SU-DHL-6 (cell line): ENCODE measurements around the gene TMEM119.

Experiments used
- H2AFZ ChIP-seq: fragments of 200-600 bp; sonication (generic); 2 replicates; pipeline ENCODE4 v1.6.1; 2014; ENCODE audit warnings: low read depth, mild to moderate bottlenecking, moderate library complexity, mixed read lengths, antibody characterized with exemption, low read length; ENCODE audit not compliant: severe bottlenecking
- H3F3A ChIP-seq: fragments of 200-600 bp; shearing (Covaris generic); 2 replicates; pipeline ENCODE4 v1.6.0; 2016; ENCODE audit warnings: antibody characterized with exemption, mild to moderate bottlenecking; ENCODE audit not compliant: insufficient read depth
- H3K27ac ChIP-seq: fragments of 200-600 bp; sonication (generic); 2 replicates; pipeline ENCODE4 v1.5.1; 2016; ENCODE audit warnings: low read depth, mild to moderate bottlenecking, low read length, moderate library complexity, mixed read lengths
- H3K27me3 ChIP-seq: fragments of 200-600 bp; sonication (generic), shearing (Covaris generic); 2 replicates; pipeline ENCODE4 v1.6.0; 2014; ENCODE audit warnings: mild to moderate bottlenecking, low read length
- H3K36me3 ChIP-seq: fragments of 200-600 bp; sonication (generic); 2 replicates; pipeline ENCODE4 v1.6.1; 2014; ENCODE audit warnings: mild to moderate bottlenecking, low read length, mixed read lengths
- H3K4me2 ChIP-seq: fragments of 300-600, 200-600 bp; shearing (Covaris generic), sonication (generic); 2 replicates; pipeline ENCODE4 v1.6.0; 2014; ENCODE audit warnings: low read length, low read depth, mild to moderate bottlenecking; ENCODE audit not compliant: poor library complexity, severe bottlenecking
- H3K4me3 ChIP-seq: fragments of 200-600 bp; sonication (generic); 2 replicates; pipeline ENCODE4 v1.5.1; 2014; ENCODE audit warnings: antibody characterized with exemption, low read length, mild to moderate bottlenecking, mixed read lengths; ENCODE audit not compliant: insufficient read depth, poor library complexity, severe bottlenecking
- H3K79me2 ChIP-seq: fragments of 200-600 bp; sonication (generic); 2 replicates; pipeline ENCODE4 v1.6.1; 2014; ENCODE audit warnings: mild to moderate bottlenecking, low read length, moderate library complexity; ENCODE audit not compliant: insufficient read depth
- H3K9ac ChIP-seq: fragments of 200-600 bp; sonication (generic); 2 replicates; pipeline ENCODE4 v1.7.0; 2014; ENCODE audit warnings: mild to moderate bottlenecking, low read length
- H3K9me2 ChIP-seq: fragments of 200-600 bp; sonication (generic); replicated peaks from 2 replicates; pipeline ENCODE4 v1.6.1; 2014; ENCODE audit warnings: low read length; ENCODE audit not compliant: insufficient read depth
- H3K9me3 ChIP-seq: fragments of 200-600 bp; sonication (generic); 2 replicates; pipeline ENCODE4 v1.6.1; 2014; ENCODE audit warnings: low read length, mixed read lengths; ENCODE audit not compliant: insufficient read depth
- H4K20me1 ChIP-seq: fragments of 200-600 bp; sonication (generic); 2 replicates; pipeline ENCODE4 v1.6.1; 2014; ENCODE audit warnings: low read depth, mild to moderate bottlenecking, antibody characterized with exemption, low read length, moderate library complexity, mixed read lengths
- EZH2phosphoT487 ChIP-seq: fragments of 200-600 bp; sonication (generic), shearing (Covaris generic); conservative IDR thresholded peaks from 2 replicates; pipeline ENCODE4 v1.6.1; 2018; ENCODE audit warnings: mild to moderate bottlenecking, antibody characterized with exemption, low read length, moderate library complexity, mixed read lengths
- TF ChIP-seq, protein P1 (sequence below): fragments of 200-600 bp; sonication (generic); IDR thresholded peaks from one replicate; pipeline ENCODE4 v1.5.1; 2017; ENCODE audit warnings: antibody characterized with exemption, mild to moderate bottlenecking, low read length, moderate library complexity; ENCODE audit not compliant: insufficient read depth, poor library complexity, severe bottlenecking

TMEM119 gene

DNA sequence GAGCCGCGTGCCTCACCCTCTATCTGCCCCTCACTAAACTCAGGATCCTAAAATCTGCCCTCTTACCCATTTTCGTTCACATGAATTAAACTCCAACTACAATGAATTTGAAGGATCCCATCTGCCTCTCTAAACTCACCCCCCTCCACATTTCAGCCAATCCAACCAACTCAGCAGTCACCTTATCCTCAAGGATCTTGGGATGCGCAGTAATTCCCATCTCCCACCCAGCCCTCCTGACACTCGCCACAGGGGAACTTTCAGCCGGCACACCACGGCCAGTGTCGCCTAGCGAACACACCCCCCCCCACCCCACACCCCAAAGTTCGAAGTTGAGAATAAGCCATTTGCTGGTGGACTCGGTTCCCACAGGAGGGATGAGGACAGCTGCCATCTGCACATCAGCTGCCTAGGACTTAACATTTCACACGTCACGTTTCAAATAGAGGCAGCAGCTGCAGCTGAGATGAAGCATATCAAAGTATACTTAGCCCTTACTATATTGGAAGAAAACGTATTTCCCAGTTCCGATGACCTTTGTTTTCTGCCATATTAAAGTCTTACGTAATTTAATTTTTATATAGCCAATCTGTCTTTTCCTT lies 44.5 kb upstream of the TMEM119 start:
- H3K27ac ChIP-seq: 0 out of 2 replicates have a peak overlapping the region, but pooled peaks have one; percentile 2
- no peak overlapping the region for H2AFZ ChIP-seq
- H3K27me3 ChIP-seq: no peaks in the 10 kb centered on the region; the same call in 1 of the 2 replicates
- TF ChIP-seq, protein P1, sequence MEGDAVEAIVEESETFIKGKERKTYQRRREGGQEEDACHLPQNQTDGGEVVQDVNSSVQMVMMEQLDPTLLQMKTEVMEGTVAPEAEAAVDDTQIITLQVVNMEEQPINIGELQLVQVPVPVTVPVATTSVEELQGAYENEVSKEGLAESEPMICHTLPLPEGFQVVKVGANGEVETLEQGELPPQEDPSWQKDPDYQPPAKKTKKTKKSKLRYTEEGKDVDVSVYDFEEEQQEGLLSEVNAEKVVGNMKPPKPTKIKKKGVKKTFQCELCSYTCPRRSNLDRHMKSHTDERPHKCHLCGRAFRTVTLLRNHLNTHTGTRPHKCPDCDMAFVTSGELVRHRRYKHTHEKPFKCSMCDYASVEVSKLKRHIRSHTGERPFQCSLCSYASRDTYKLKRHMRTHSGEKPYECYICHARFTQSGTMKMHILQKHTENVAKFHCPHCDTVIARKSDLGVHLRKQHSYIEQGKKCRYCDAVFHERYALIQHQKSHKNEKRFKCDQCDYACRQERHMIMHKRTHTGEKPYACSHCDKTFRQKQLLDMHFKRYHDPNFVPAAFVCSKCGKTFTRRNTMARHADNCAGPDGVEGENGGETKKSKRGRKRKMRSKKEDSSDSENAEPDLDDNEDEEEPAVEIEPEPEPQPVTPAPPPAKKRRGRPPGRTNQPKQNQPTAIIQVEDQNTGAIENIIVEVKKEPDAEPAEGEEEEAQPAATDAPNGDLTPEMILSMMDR: no peak
- TF ChIP-seq EZH2phosphoT487: no peak
- no peaks in the 10 kb centered on the region for H3K36me3 ChIP-seq
- H3K9me3 ChIP-seq: no peaks in the 10 kb centered on the region
- no peak overlapping the region for H3K9ac ChIP-seq
- H3F3A ChIP-seq: peaks cover 9% of the 10 kb centered on the region; the same call in 1 of the 2 replicates
- no peaks in the 10 kb centered on the region for H3K9me2 ChIP-seq
- no peak overlapping the region for H3K4me3 ChIP-seq
- H4K20me1 ChIP-seq: no peaks in the 10 kb centered on the region
- peak overlapping the region; percentile 50 for H3K4me2 ChIP-seq
- H3K79me2 ChIP-seq: no peaks in the 10 kb centered on the region

DNA sequence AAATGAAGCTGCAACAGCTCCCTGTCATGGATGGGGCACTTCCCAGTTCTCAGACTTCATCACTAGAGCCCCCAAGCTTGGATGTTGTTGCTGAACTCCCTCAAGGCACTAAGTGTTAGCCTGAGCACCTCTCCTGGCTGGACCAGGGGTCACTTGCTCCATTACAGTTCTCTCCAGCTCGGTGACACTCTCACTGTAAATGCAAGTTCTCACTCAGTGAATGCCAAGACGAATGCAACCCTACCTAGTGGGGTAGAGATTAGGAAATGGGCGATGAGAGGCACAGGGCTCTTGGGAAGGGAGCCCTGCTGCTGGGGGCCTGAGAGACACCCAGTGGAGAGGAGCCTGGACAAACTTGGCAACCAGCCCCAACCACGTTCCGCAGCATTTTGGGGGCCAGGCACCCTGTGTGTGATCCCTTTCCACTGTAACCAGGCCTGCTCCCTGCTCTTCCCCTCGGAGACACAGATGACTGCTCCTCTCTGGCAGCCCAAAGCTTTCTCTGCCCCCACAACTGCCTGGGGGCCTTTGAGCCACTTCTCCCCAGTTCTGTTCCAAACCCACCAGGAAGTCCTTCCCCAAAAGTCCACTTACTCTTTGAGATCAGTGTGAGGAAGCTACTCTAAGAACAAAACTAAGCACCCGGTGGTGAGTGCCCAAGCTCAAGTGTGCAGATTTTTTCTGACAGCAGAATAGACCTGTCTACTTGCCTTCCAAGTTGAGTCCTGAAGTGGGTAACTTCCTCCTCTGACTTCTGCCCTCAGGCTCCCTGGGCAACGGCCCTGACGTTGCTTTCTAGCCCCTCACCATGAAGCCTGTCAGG lies 43.8 kb upstream of the TMEM119 start:
- Histone ChIP-seq H3K9ac (no peak overlapping the region), H4K20me1 (no peaks in the 10 kb centered on the region), H3K36me3 (no peaks in the 10 kb centered on the region), H3K27ac (0 out of 2 replicates have a peak overlapping the region, but pooled peaks have one; percentile 2), H3F3A (peaks cover 10% of the 10 kb centered on the region; the same call in 1 of the 2 replicates), H3K4me2 (peak overlapping the region; percentile 50), H3K9me3 (no peaks in the 10 kb centered on the region), H3K79me2 (no peaks in the 10 kb centered on the region), H3K9me2 (no peaks in the 10 kb centered on the region), H2AFZ (no peak overlapping the region), H3K4me3 (no peak overlapping the region), H3K27me3 (no peaks in the 10 kb centered on the region; the same call in 1 of the 2 replicates)
- TF ChIP-seq, protein P1: no peak
- TF ChIP-seq EZH2phosphoT487: peak; percentile 74; the same call in 1 of the 2 replicates

DNA sequence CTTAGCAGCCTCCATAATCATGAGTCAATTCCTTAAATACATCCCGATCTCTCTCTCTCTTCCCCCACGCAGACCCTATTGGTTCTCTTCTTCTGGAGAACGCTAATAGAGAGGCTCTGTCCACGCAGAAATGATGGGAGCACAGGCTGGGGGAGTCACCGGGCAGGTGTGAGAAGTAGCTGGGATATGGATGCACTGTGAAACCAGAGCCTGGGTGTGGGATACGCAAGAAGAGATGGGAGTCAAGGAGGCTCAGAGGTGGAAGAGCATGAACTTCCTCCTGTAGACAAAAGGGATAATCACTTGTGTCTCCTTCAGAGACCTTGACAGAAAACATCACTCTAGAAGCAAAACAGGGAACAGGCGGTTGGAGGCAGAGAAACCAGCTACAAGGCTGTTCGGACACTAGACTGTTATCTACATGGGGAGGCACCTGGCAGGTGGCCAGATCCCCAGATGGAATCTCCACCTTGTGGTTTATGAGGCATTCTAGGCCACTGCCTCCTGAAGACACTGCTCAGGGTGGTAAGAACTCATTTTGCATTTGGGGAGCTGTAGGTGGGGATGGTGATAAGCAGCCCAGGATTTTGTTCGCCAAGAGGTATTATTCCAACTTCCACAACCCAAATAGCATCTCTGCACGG lies 43.0 kb upstream of the TMEM119 start:
- Histone ChIP-seq H4K20me1 (no peaks in the 10 kb centered on the region), H2AFZ (no peak overlapping the region), H3F3A (peaks cover 18% of the 10 kb centered on the region), H3K4me3 (no peak overlapping the region), H3K9ac (no peak overlapping the region), H3K36me3 (no peaks in the 10 kb centered on the region), H3K4me2 (no peak overlapping the region), H3K79me2 (no peaks in the 10 kb centered on the region), H3K9me3 (no peaks in the 10 kb centered on the region), H3K9me2 (no peaks in the 10 kb centered on the region), H3K27me3 (no peaks in the 10 kb centered on the region; the same call in 1 of the 2 replicates), H3K27ac (no peak overlapping the region)
- TF ChIP-seq, protein P1: no peak
- no peak for TF ChIP-seq EZH2phosphoT487
